Bronchial epithelial cell (primary cell): Measurements from ENCODE around the gene CASP9. TPM values are rescaled to one million over a fixed set of nuclear protein-coding genes. Genes with fewer than 3 reads are reported as not detected.
"Not testable (repeated sequence)": the region's sequence is repeated elsewhere in the genome, so short reads cannot be mapped to it uniquely, and the experiment has no call there.

Experiments
- DNase-seq: peaks from one replicate; pipeline ENCODE4 v3.0.0-alpha.2; 2010; ENCODE audit warnings: low read depth
- FAIRE-seq: peaks from 2 replicates; lab custom pipeline; 2011; peaks lifted over from hg19 to GRCh38; lab: Jason Lieb, UNC
- H3K27me3 ChIP-seq: 2 replicates; pipeline ENCODE4 v1.5.1; 2011; ENCODE audit warnings: low read length; ENCODE audit not compliant: control insufficient read depth, insufficient read depth
- H3K36me3 ChIP-seq: 2 replicates; pipeline ENCODE4 v1.5.1; 2011; ENCODE audit warnings: low read length; ENCODE audit not compliant: control insufficient read depth, insufficient read depth
- H3K4me3 ChIP-seq: 2 replicates; pipeline ENCODE4 v1.5.1; 2011; ENCODE audit warnings: mild to moderate bottlenecking, low read depth, low read length, control low read depth
- CTCF ChIP-seq: IDR thresholded peaks from 2 replicates; pipeline ENCODE4 v1.5.1; 2011; ENCODE audit warnings: mild to moderate bottlenecking, moderate library complexity, low read length, control low read depth, inconsistent platforms; ENCODE audit not compliant: insufficient read depth, severe bottlenecking
- total RNA-seq: library from RNA; depleted of rRNA; stranded (reverse); fragments of >200 nt; gene quantifications from 2 replicates; pipeline ENCODE4 v1.2.1, GENCODE V29; 2014

Gene CASP9
- total RNA-seq, 1 donor from 2014 or later: 3.2 TPM

- Histone ChIP-seq H3K4me3 (no peak overlapping the region), H3K27me3 (no peaks in the 10 kb centered on the region), H3K36me3 (no peaks in the 10 kb centered on the region)
- DNase-seq: no peak
- FAIRE-seq: no peak
- TF ChIP-seq CTCF: no peak
These were observed 4.4 kb downstream of the CASP9 start for GRCh38 chr1:15519625-15520024.

- Histone ChIP-seq H3K27me3 (no peaks in the 10 kb centered on the region), H3K4me3 (no peak overlapping the region), H3K36me3 (no peaks in the 10 kb centered on the region)
- FAIRE-seq (no peak), DNase-seq (peak; percentile 41)
- TF ChIP-seq CTCF: no peak
These were observed 8.9 kb downstream of the CASP9 start for GRCh38 chr1:15515022-15515663.

GRCh38 chr1:15514557-15514956, 9.5 kb downstream of the CASP9 start:
- H3K36me3 ChIP-seq, H3K27me3 ChIP-seq, H3K4me3 ChIP-seq, FAIRE-seq, DNase-seq: not testable (repeated sequence)

GRCh38 chr1:15513919-15514318, 10.1 kb downstream of the CASP9 start:
- no peaks in the 10 kb centered on the region for H3K36me3 ChIP-seq
- H3K27me3 ChIP-seq: no peaks in the 10 kb centered on the region
- FAIRE-seq (no peak), DNase-seq (no peak)
- no peak overlapping the region for H3K4me3 ChIP-seq
- TF ChIP-seq CTCF: no peak

- Histone ChIP-seq H3K27me3 (no peaks in the 10 kb centered on the region), H3K4me3 (no peak overlapping the region), H3K36me3 (no peaks in the 10 kb centered on the region)
- DNase-seq: no peak
- no peak for FAIRE-seq
- no peak for TF ChIP-seq CTCF
These were observed 10.8 kb downstream of the CASP9 start for GRCh38 chr1:15513192-15513591.

- no peak for DNase-seq
- Histone ChIP-seq H3K4me3 (no peak overlapping the region), H3K27me3 (no peaks in the 10 kb centered on the region), H3K36me3 (no peaks in the 10 kb centered on the region)
- no peak for TF ChIP-seq CTCF
- no peak for FAIRE-seq
These were observed 13.2 kb downstream of the CASP9 start for GRCh38 chr1:15510611-15511405.
